GM18499 (cell line): ENCODE results near the gene ARVCF.

Experiments
- ATAC-seq: cut with Tn5 transposase; IDR thresholded peaks from one replicate; pipeline ENCODE4 v1.9.1; 2021; ENCODE audit warnings: moderate number of reproducible peaks; ENCODE audit not compliant: insufficient read depth, unreplicated experiment

ARVCF gene

DNA sequence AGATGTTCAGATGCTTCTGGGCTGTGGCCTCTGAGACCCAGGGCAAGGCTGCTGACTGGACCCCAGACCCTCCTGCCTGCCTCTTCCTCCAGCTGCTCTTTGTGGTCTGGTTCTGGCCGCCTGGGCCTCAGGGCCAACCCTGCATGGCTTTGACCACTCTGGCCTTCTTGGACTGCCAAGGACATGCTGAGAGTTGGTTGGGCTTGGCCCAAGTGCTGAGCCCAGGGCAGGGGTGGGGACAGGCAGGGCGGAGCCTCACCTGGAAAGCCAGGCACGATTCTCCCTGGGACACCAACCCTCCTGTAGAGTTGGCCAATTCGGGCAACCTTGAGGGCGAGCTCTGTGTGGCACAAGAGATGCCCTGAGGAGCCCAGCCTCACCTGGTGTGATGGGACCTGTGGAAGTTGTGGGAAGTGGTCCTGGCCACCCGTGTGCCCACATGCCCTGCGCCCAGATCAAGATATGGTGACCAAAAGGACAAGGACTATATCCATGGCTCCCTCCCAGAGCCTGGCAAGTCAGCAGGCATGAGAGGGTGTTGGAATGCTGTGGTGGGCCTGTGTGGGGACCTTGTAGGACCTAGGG lies 15.9 kb upstream of the ARVCF start:
- ATAC-seq = no peak

DNA sequence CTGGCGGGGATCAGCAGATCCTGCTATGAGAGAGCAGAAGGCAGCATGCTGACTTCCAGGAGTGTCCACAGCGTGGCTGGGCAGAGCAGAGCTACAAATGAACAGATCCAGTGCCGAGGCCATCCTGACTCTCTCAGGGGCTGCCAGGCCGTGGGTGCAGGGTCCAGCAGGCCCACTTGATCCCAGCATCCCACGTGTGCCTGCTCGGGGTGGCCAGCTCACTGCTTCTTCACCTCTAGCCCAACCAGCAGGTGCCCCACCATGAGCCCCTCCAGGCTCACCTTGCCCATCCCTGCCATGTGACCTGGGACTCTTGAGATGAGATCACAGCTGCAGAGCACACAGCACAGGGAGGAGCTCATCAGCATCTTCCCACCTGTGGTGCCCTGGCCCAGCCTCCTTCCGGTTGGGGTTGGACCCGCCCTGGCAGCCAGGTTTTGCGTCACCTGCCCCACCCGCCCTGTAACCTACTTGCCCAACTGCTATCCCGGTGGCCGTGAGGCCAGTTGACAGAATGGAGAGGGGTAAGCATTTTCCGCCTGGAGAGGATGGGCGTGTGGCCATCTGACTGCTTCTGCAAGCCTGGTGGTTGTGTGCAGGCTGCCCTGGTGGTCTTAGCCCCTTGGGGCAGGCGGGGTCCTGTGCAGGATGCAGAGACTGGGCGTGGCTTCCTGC lies 15.2 kb upstream of the ARVCF start:
- no peak for ATAC-seq

DNA sequence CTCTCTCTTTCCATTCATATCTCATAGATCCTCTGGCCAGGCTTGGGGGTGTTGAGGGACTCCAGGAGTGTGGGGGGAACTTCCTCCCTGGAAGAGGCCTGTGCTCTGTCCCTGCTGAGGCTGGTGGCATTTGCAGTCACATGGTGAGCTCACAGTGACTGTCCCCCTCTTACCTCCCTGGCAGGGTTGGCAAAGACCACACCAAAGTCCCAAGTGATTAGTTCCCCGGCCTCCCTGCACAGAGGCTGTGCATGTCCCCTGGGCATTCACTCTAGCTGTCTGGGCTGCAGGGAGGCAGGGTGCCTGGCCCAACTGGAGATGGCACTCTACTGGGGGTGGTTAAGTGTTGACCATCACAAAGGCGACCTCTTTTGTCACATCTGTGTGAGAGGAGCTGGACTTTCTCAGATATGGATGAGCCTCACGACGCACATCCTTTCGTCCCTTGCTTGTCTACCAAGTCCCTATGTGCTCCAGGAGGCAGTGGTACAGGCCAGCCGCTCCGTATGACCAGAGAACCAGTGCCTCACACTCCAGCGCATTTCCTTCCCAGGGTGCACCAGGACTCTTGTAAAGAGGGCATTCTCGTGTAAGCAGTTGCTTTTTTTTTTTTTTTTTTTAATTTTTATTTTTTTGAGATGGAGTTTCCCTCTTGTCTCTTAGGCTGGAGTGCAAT lies 13.1 kb upstream of the ARVCF start:
- ATAC-seq = no peak

DNA sequence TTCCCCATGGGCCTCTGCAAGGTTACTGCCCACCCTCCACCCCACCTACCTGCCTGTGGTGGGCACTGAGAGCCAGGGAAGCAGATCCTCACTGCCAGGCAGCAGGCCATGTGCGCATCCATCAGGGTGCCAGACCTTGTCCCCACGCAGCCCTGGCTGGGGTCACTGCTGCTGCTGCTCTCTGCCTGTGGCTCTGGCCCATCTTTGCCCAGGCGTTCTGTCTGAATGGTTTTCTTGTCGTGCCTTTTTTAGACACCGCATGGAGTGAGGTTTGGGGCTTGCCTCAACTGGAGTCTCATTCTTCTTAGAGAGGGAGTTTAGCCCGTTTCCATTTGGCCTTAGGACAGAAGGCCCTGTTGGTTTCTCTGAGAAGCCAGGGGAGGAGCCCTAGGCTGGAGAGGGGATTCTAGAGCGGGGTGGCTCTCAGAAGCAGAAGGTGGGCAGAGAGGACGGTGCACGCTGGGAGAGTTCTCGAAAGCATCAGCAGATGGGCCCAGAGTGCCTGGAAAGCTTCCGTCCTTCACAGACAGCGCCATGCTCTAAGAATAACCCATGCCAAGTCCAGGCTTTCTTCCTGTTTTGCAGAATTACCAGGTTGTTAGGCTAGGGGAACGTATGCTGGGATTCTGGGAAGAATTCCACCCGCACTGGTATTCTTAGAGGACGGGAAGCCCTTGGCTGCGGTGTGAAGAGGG lies 12.4 kb upstream of the ARVCF start:
- ATAC-seq = no peak

DNA sequence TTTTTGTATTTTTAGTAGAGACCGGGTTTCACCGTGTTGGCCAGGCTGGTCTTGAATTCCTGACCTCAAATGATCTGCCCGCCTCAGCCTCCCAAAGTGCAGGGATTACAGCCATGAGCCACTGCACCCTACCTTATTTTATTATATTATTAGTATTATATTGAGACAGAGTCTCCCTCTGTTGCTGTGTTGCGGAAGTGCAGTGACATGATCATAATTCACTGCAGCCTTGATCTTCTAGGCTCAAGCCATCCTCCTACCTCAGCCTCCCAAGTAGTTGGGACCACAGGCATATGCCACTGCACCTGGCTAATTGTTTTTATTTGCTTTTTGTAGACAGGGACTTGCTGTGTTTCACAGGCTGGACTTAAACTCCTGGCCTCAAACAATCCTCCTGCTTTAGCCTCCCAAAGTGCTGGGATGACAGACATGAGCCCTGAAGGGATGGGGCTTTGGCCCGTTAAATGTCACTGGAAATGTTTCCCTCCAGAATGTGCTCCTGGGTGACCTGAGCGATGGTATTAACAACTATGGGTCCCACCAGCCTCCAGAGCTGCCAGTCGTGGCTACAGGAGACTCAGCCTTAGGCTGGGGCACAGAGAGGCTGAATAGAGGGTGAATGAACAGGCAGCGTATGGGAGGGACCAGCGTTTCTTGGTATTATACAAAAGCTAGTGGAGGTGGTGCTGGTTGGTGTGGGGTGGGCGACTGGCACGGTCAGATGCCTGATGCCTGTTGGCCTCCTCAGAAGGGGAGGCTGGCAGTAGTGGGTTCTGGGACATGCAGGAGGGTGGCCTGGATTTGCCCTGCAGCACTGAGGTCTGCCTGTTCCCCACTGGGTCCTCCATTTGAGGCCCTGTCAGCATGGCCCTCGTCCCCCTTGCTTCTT lies 11.6 kb upstream of the ARVCF start:
- ATAC-seq = no peak

DNA sequence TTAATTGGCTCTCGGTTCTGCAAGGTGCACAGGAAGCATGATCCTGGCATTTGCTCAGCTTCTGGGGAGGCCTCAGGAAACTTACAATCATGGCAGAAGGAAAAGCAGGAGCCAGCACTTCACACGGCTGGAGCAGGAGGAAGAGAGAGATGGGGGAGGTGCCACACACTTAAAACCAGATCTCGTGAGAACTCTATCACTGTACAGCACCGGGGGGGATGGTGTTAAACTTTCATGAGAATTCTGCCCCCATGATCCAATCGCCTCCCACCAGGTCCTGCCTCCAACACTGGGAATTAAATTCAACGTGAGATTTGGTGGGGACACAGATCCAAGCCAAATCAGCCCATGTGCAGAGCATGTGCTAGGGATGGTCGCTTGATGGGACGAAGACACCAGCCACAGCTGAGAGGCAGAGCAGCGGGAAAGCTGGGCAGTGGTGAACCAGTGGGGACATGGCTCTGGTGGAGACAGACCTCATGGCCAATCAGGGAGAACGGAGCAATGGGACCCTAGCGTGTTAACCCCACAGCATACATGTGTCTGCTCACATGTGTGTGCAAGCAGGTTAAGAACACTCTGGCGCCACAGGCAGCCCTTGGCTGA lies 10.5 kb upstream of the ARVCF start:
- ATAC-seq = no peak

DNA sequence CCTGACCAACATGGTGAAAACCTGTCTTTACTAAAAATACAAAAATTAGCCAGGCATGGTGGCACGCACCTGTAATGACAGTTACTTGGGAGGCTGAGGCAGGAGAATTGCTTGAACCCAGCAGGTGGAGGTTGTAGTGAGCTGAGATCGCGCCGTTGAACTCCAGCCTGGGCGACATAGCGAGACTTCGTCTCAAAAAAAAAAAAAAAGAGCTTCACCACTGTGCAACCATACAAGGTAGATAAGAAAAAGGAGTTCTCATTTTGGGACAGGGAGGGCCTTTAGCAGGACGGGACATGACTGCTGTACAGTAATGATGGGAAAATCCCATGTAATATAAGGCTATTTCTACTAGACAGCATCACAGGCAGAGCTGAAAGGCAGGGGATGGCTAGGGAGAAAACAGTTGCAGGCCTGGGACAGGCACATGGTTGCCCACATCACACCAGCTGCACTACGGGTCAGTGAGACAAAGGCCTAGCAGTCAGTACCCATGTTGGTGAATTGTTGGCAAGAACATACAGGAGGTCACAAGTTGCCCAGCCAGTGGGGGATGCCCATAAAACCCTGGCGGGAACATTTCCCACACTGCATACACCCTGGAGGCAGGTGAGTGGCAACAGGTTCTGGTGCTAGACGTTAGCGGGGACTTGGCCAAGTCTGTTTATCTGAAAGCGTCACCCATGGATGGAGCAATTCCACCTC lies 9.7 kb upstream of the ARVCF start:
- ATAC-seq = no peak

DNA sequence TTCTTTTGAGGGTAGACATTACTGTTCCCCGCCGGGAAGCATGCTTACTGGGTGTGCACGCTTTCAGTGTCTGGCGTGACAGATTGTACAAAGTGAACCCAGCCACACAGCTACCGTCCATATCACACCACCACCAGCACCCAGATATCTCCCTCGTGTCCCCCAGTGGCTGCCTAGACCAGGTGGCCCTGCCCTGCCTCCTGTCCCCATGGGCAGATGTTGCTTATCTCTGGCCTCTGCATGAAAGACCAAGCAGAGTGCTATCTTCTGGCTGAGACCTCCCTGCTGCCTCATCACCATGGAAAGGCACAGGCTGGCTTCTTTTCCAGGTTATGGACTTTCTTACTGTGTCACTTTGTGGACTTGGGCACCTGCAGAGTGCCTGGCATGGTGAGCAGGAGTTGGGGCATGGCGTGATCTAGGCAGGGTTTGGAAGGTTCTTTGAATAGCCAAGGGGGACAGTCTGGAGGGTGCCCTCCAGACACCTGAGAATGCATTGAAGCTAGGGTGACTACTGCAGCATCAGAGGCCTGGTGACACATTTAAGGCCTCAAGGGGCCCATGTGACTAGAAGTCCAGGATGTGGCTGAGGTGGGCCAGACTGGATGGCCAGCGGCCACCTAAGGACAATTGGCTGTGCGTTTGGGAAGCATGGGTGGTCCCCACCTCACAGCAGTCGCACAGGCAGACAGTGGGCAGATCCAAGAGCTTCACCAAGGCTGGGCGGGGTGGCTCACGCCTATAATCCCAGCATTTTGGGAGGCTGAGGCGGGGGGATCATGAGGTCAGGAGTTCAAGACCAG lies 9.0 kb upstream of the ARVCF start:
- ATAC-seq = no peak

DNA sequence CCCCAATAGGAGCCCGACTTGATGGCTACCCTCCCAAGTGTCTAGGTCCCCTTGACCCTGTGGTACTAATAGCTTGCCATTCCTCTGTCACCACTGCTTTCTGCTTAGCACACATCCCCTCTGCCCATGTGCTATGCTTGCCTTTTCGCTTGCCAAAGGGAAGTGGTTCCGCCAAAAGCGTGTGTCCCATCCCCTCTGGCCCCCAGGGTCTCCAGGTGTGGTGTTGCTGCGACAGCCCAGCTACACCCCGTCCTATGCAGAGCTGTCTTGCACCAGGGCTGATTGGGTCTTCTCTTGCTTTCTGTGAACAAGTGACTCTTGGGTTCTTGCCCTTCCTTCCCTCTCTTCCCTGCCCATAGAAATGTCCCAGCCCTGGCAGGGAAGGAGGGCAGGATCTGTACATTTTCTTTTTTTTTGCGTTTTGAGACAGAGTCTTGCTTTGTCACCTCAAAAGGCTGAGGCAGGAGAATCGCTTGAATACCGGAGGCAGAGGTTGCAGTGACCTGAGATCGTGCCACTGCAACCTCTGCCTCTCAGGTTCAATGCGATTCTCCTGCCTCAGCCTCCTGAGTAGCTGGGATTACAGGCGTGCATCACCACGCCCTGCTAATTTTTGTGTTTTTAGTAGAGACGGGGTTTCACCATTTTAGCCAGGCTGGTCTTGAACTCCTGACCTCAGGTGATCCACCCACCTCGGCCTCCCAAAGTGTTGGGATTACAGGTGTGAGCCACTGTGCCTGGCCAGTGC lies 8.2 kb upstream of the ARVCF start:
- no peak for ATAC-seq

DNA sequence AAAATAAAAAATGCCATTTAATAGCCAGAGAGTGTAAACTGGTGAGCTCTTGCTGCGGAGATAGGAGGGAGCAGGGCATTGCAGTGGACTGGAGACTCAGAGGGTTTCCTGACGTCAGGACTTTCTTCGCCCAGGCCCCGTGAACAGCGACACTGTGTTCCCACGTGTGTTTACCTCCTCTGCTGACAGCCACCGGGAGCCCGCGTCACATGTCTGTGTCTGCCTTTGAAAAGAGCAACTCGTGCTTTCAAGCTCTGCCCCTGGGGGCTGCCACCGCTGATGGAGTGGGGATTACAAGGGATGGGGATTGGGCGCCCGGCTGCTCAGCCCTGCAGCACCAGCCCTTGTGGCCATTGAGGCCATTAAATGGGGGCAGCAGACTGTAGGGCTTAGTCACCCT lies 7.6 kb upstream of the ARVCF start:
- no peak for ATAC-seq

DNA sequence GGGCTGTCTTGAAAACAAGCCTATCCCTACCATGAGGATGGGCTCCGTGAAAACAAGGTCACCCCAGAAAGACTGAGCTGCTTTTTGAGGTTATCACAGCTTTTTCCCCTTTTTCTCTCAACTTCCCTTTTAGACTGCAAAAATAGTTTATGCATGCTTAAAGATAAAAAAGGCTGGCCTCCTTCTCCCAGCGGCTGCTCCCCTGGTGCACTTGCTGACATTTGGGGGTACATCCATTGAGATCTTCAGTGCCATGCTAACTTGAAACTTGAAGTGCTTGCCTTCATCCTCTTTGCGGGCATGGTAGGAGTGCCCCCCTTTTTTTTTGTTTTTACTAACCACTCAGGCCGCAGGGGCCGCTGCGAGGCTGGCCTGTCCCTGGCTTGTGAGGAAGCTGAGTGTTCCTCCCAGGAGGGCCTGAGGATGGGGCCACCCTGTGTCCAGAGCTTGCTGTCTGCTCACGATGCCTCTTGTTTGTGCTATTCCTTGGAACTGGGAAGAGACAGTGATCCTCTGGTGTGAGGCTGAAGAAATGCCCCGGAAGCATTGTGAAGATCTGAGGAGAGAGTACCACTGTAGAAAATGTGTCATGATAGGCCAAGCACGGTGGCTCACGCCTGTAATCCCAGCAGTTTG lies 6.5 kb upstream of the ARVCF start:
- ATAC-seq = no peak

DNA sequence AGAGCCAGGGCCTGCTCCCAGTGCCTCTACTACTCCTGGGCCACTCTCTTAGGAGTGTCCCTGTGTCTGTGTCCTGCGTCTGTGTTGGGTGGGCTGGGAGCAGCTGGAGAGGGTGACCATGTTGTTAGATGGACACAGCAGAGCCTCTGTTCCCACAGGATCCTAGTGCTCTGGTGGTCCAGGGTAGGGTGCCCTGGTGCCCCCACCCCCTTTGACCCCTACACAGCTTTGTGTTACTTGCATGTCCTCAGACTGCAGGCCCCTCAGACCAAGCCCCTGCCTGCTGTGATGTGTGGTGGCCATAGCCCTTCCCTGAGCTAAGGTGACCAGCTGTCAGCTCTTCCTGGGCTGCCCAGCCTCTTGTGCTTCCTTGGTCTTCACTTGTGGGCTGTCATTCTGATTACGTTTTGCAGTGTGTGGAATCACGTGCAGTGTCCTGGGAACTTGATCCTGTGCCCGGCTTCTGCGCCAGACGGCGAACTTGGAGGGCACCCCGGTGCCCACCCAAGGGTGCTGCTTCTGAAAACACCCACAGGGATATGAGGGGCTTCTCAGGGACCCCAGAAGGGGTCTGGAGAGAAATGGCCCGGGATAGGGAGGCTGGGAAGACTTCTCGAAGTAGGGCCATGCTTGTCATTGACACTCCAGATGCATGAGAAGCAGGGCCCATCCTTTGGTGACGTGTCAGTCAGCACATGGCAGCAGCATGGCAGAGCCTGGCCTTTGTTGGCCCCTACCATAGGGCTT lies 5.8 kb upstream of the ARVCF start:
- no peak for ATAC-seq

DNA sequence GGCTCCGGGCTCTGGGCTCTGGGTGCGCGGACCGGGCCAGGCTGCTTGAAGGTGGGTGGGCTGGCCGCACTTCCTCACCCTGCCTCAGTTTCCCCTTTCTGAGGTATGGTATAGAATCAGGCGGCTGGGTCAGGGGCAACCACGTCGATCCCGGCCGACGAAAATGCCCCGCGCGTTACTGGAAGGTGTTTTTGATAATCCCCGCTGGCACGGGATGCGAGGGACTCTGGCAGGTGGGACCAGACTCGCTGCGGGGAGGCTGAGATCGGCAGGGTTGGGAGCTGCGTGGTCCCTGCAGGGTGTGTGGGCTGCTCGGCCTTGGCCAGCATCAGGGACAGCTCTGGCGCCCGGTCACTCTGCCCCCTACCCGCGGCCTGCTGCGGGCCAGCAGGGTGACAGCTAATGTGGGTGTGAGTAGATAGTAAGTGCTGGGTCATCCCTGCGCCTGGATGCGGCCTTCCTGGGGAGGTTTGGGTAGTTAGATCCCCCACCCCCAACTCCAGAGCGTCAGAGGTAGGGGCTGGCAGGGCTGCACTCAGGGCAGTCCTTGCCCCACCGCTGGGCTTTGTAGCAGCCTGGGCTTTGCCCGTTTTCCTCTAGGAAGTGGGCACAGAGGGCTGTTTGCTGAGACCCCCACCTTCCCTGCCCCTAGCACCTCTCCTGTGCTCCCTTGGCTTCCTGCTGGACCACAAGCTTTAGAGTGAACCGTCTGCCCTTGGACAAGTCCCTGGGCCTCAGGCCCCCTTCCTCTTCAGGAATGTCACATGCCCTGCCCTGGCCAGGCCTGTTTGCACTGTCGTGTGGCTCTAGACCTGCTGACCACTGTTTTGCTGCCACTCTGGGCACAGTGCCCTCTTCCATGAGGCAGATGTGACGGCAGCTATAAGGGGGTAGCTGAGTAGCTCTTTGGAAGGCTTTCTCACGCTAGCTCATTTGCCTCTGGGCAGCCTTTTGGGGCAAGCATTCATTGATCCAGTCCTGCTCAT lies 4.9 kb upstream of the ARVCF start:
- no peak for ATAC-seq

DNA sequence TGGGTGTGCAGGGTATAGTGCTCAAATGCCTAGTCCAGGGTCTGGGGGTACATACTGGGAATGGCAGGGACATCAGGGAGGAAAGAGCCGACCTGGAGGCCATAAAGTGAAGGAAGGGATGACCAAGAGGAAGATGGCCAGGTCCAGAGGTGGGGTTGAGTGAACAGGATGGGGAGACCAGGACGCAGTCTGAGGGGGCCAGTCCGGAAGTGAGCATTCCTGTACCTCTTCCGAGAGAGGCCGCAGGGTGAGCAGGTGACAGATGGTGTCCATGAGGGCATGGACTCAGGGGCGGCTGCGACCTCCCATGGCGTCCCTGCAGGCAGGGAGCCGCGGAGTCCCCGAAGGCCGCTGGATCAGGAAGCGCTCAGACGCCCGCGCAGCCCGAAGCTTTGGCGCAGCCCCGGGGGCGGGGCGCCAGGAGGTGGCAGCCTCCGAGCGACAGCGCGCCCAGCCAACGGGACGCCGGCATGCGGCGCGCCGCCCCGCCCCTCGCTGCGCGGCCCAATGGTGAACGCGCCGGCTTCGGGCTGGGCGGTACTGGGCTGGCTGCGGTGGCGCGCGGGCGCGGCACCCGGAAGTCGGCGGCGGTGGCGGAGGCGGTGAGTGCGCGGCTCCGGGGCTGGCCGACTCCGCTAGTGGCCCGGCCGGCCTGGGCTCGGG lies 4.0 kb upstream of the ARVCF start, which contains the start of gene TANGO2:
TANGO2 (plus strand) TSS at position 578 of the 663 bp plus-strand sequence. CDS start 15,689 bp downstream, outside the sequence.
- ATAC-seq = no peak
